AG04449 (cell line): ENCODE data around the gene ATF6B.

Experiments
- CTCF ChIA-PET: fragments of 350-600 bp; formaldehyde crosslinking; extraction: SDS; loops from one replicate; lab custom pipeline; 2021; ENCODE audit warnings: antibody characterized with exemption; lab: Yijun Ruan, JAX
- POLR2A ChIA-PET: fragments of 400-600, 350-600 bp; formaldehyde crosslinking; extraction: SDS; loops from one replicate; lab custom pipeline; 2020; ENCODE audit warnings: antibody characterized with exemption, inconsistent platforms; lab: Yijun Ruan, JAX
- DNase-seq: peaks from one replicate; pipeline ENCODE4 v3.0.0-alpha.2; 2010; ENCODE audit warnings: low read depth, low spot score
- H3K4me3 ChIP-seq: 2 replicates; pipeline ENCODE4 v1.5.1; 2011; ENCODE audit warnings: low read depth, mild to moderate bottlenecking, control low read depth, low read length
- TF ChIP-seq, protein P1 (sequence below): IDR thresholded peaks from one replicate; pipeline ENCODE4 v1.5.1; 2011; ENCODE audit warnings: mild to moderate bottlenecking, moderate library complexity, low read length, control low read depth, inconsistent platforms; ENCODE audit not compliant: insufficient read depth; ENCODE audit errors: missing control alignments

ATF6B gene

DNA sequence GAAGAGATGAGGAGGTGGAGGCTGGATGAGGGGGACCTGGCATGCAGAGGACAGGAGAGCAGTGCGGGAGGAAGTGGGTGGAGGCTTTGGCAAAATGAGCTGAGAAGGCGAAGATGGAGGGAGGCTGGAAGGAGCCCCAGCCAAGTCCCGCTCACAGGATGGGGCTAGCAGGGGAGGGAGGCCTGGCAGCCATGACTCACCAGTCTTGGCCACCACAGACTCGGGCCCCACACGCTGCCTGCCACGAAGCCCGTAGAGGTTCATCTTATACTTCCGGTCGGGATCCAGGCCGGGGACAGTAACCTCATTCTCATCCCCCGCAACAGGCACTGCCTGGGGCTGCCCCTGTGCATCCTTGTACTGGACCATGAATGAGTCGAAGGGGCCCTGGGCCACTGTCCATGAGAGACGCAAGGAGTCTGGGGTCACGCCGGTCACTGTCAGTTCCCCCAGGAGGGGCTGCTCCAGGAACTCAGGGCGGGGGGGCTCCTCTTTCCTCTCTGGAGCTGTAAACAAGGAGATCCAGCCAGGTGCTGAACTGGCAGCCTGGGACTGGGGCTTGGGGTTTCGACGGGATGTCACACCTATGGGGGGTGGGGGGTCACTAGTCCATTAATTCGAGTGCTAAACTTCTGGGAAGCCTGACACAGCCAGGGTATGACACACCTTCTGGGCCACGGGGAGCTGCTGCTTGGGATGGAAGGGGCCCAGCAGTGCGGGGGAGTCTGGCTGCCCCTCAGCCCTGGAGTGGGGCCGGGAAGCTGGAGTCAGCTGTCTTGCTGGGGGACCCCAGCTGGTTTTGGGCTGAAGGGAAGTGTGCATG lies 46.7 kb downstream of the ATF6B start:
- ChIA-PET POLR2A (no interaction called here), CTCF (interaction anchor here (0.6 to 5.7 kb wide), 4 partner anchors 27 to 113 kb away, joined by 3 to 32 read pairs (median 14); no protein-coding TSS in a partner anchor)
- TF ChIP-seq, protein P1, sequence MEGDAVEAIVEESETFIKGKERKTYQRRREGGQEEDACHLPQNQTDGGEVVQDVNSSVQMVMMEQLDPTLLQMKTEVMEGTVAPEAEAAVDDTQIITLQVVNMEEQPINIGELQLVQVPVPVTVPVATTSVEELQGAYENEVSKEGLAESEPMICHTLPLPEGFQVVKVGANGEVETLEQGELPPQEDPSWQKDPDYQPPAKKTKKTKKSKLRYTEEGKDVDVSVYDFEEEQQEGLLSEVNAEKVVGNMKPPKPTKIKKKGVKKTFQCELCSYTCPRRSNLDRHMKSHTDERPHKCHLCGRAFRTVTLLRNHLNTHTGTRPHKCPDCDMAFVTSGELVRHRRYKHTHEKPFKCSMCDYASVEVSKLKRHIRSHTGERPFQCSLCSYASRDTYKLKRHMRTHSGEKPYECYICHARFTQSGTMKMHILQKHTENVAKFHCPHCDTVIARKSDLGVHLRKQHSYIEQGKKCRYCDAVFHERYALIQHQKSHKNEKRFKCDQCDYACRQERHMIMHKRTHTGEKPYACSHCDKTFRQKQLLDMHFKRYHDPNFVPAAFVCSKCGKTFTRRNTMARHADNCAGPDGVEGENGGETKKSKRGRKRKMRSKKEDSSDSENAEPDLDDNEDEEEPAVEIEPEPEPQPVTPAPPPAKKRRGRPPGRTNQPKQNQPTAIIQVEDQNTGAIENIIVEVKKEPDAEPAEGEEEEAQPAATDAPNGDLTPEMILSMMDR = no peak
- DNase-seq = no peak
- no peak overlapping the region for H3K4me3 ChIP-seq

DNA sequence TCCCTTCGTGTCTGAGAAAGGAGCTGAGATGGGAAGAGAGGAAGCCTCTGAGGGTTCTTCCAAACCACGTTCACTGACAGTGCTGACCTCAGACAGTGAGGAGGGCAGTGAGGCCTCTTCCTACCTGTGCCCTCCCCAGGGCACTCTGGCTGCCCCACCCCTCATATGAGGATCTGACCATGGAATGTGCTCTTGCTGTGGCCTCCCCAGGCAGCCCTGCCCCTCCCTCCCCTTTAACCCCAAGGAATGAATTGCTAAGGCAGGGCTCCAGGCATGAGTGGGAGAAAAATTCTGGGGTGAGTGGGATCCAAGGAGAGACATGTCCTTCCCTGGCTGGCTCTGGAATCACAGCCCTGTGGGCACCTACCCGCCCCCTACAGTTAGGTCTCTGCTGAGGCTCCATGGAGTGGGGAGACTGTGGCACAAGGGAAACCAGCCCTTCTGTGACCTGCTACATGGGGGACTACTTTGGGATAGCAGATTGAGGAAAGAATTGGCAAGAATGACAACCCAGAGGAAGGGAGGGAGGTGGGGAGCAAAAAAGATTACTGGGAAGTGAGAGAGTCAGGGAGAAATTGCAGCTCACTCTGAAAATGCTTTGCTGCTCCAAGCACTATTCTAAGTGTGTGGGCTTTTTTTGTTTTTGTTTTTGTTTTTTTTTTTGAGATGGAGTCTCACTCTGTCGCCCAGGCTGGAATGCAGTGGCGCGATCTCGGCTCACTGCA lies 48.3 kb downstream of the ATF6B start:
- no peak for DNase-seq
- CTCF ChIA-PET = interaction anchor here (1.9 to 5.4 kb wide), 2 partner anchors 13 to 32 kb away, joined by 4 to 26 read pairs; no protein-coding TSS in a partner anchor
- TF ChIP-seq, protein P1 = no peak
- POLR2A ChIA-PET = no interaction called here
- H3K4me3 ChIP-seq = no peak overlapping the region

GRCh38 chr6:32076321-32076809 lies 51.7 kb downstream of the ATF6B start:
- CTCF ChIA-PET = interaction anchor here (1.0 to 2.8 kb wide), 5 partner anchors 9 to 43 kb away, joined by 3 to 18 read pairs (median 6); no protein-coding TSS in a partner anchor
- no peak overlapping the region for H3K4me3 ChIP-seq
- POLR2A ChIA-PET = interaction anchor here (0.6 kb wide), 1 partner anchor 109 kb away, joined by 3 read pairs; no protein-coding TSS in a partner anchor
- TF ChIP-seq, protein P1 = no peak
- DNase-seq = no peak

DNA sequence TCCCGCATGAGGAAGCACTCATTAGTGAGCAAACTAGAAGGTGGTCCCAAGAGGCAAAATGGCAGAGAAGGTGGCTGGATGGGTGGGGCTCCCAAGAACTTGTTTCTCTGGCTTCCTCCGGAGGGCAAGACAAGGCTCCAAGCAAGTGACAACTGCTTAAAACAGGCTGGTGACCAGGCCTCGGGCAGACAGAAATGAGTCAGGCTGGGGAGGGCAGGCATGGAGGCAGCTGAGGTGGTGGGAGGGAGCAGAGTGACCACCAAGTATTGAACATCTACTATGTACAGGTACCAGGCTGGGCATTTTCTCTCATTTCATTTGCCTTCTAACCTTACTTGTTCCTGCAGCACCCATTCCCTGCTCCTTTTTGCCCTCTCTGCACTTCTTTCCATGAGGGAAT lies 52.3 kb downstream of the ATF6B start:
- DNase-seq = no peak
- no peak overlapping the region for H3K4me3 ChIP-seq
- TF ChIP-seq, protein P1 = no peak
- ChIA-PET CTCF (interaction anchor here (1.0 to 2.8 kb wide), 6 partner anchors 9 to 43 kb away, joined by 3 to 18 read pairs (median 6); no protein-coding TSS in a partner anchor), POLR2A (no interaction called here)

DNA sequence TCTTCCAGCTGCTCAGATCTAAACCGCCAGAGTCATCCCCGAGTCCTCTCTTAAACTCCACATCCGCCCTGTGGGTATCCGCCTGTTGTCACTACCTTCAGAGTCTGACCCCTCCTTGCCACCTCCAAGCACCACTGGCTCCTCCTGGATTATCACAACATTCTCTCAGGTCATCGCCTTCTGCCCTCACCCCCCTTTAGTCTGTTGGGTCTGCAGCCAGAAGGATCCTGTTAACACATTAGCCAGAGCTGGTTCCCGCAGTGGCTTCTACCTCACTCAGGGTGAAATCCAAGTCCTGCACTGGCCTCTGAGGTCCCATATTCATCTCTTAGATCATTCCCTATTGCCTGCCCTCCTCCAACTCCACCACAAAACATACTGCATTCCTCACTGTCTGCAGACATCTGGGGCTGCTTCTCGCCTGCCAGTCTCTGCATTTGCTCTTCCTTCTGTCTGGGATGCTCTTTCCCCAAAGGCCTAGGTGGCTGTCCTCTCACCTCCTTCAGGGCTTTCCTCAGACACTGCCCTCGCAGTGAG lies 53.0 kb downstream of the ATF6B start:
- ChIA-PET CTCF (interaction anchor here (1.0 to 2.8 kb wide), 4 partner anchors 12 to 44 kb away, joined by 3 to 18 read pairs (median 6); no protein-coding TSS in a partner anchor), POLR2A (no interaction called here)
- no peak overlapping the region for H3K4me3 ChIP-seq
- no peak for DNase-seq
- TF ChIP-seq, protein P1 = no peak
